ENCODE measurements around the gene DIO3.

The DIO3 gene

GRCh38 chr14:101559250-101559623 lies 2.1 kb upstream of the DIO3 start:
- Histone ChIP-seq H3K4me1 (ENCODE audit: control insufficient read depth, insufficient read depth, low read length) (peaks cover 1% of the 10 kb centered on the region; the same call in 1 of the 2 replicates), H3K36me3 (ENCODE audit: control insufficient read depth, insufficient read depth, low read length) (no peaks in the 10 kb centered on the region), H3K27ac (ENCODE audit: low read length) (no peak overlapping the region), H3K9me3 (ENCODE audit: control insufficient read depth, insufficient read depth, low read length) (no peaks in the 10 kb centered on the region), H3K4me3 (ENCODE audit: low read length) (no peak overlapping the region), H3K27me3 (ENCODE audit: control insufficient read depth, insufficient read depth, low read length) (peaks cover 54% of the 10 kb centered on the region)
- no CpG with 5 or more reads among the region's 9 CpGs for WGBS (ENCODE audit: insufficient coverage, insufficient read length)
- DNase-seq (ENCODE audit: low read depth, low spot score), result no peak

GRCh38 chr14:101559624-101560533 lies 1.4 kb upstream of the DIO3 start:
- DNase-seq (ENCODE audit: low read depth, low spot score), result no peak
- Histone ChIP-seq H3K27ac (ENCODE audit: low read length) (no peak overlapping the region), H3K9me3 (ENCODE audit: control insufficient read depth, insufficient read depth, low read length) (no peaks in the 10 kb centered on the region), H3K4me1 (ENCODE audit: control insufficient read depth, insufficient read depth, low read length) (peaks cover 3% of the 10 kb centered on the region; the same call in 1 of the 2 replicates), H3K27me3 (ENCODE audit: control insufficient read depth, insufficient read depth, low read length) (peaks cover 60% of the 10 kb centered on the region), H3K4me3 (ENCODE audit: low read length) (peak overlapping the region; percentile 17; the same call in 1 of the 2 replicates), H3K36me3 (ENCODE audit: control insufficient read depth, insufficient read depth, low read length) (no peaks in the 10 kb centered on the region)
- no CpG with 5 or more reads among the region's 113 CpGs for WGBS (ENCODE audit: insufficient coverage, insufficient read length)

GRCh38 chr14:101560534-101561113 lies 671 bp upstream of the DIO3 start:
- DNase-seq (ENCODE audit: low read depth, low spot score), result no peak
- Histone ChIP-seq H3K4me3 (ENCODE audit: low read length) (peak overlapping the region; percentile 34; the same call in 1 of the 2 replicates), H3K36me3 (ENCODE audit: control insufficient read depth, insufficient read depth, low read length) (no peaks in the 10 kb centered on the region), H3K9me3 (ENCODE audit: control insufficient read depth, insufficient read depth, low read length) (no peaks in the 10 kb centered on the region), H3K4me1 (ENCODE audit: control insufficient read depth, insufficient read depth, low read length) (peaks cover 3% of the 10 kb centered on the region; the same call in 1 of the 2 replicates), H3K27me3 (ENCODE audit: control insufficient read depth, insufficient read depth, low read length) (peaks cover 68% of the 10 kb centered on the region), H3K27ac (ENCODE audit: low read length) (no peak overlapping the region)
- WGBS (ENCODE audit: insufficient coverage, insufficient read length), result no CpG with 5 or more reads among the region's 106 CpGs

- Histone ChIP-seq H3K36me3 (ENCODE audit: control insufficient read depth, insufficient read depth, low read length) (no peaks in the 10 kb centered on the region), H3K9me3 (ENCODE audit: control insufficient read depth, insufficient read depth, low read length) (no peaks in the 10 kb centered on the region), H3K4me3 (ENCODE audit: low read length) (no peak overlapping the region), H3K27ac (ENCODE audit: low read length) (no peak overlapping the region), H3K27me3 (ENCODE audit: control insufficient read depth, insufficient read depth, low read length) (peaks cover 82% of the 10 kb centered on the region), H3K4me1 (ENCODE audit: control insufficient read depth, insufficient read depth, low read length) (peaks cover 3% of the 10 kb centered on the region; the same call in 1 of the 2 replicates)
- no CpG with 5 or more reads among the region's 51 CpGs for WGBS (ENCODE audit: insufficient coverage, insufficient read length)
- no peak for DNase-seq (ENCODE audit: low read depth, low spot score)
Observed at GRCh38 chr14:101561897-101562490, 699 bp downstream of the DIO3 start.

- Histone ChIP-seq H3K27me3 (ENCODE audit: control insufficient read depth, insufficient read depth, low read length) (peaks cover 89% of the 10 kb centered on the region), H3K36me3 (ENCODE audit: control insufficient read depth, insufficient read depth, low read length) (no peaks in the 10 kb centered on the region), H3K4me1 (ENCODE audit: control insufficient read depth, insufficient read depth, low read length) (peaks cover 3% of the 10 kb centered on the region; the same call in 1 of the 2 replicates), H3K4me3 (ENCODE audit: low read length) (no peak overlapping the region), H3K27ac (ENCODE audit: low read length) (no peak overlapping the region), H3K9me3 (ENCODE audit: control insufficient read depth, insufficient read depth, low read length) (no peaks in the 10 kb centered on the region)
- WGBS (ENCODE audit: insufficient coverage, insufficient read length), result no CpG with 5 or more reads among the region's 23 CpGs
- no peak for DNase-seq (ENCODE audit: low read depth, low spot score)
Observed at GRCh38 chr14:101562659-101563351, 1.5 kb downstream of the DIO3 start.

- Histone ChIP-seq H3K36me3 (ENCODE audit: control insufficient read depth, insufficient read depth, low read length) (no peaks in the 10 kb centered on the region), H3K27me3 (ENCODE audit: control insufficient read depth, insufficient read depth, low read length) (peaks cover 85% of the 10 kb centered on the region), H3K4me1 (ENCODE audit: control insufficient read depth, insufficient read depth, low read length) (peaks cover 3% of the 10 kb centered on the region; the same call in 1 of the 2 replicates), H3K9me3 (ENCODE audit: control insufficient read depth, insufficient read depth, low read length) (no peaks in the 10 kb centered on the region), H3K27ac (ENCODE audit: low read length) (no peak overlapping the region), H3K4me3 (ENCODE audit: low read length) (peak overlapping the region; percentile 22; the same call in 1 of the 2 replicates)
- WGBS (ENCODE audit: insufficient coverage, insufficient read length), result no CpG with 5 or more reads among the region's 13 CpGs
- DNase-seq (ENCODE audit: low read depth, low spot score), result no peak
Observed at GRCh38 chr14:101563352-101563653, 2.0 kb downstream of the DIO3 start.

GRCh38 chr14:101563654-101564443 lies 2.6 kb downstream of the DIO3 start:
- H3K9me3 ChIP-seq (ENCODE audit: control insufficient read depth, insufficient read depth, low read length), result no peaks in the 10 kb centered on the region
- DNase-seq (ENCODE audit: low read depth, low spot score), result no peak
- H3K27me3 ChIP-seq (ENCODE audit: control insufficient read depth, insufficient read depth, low read length), result peaks cover 80% of the 10 kb centered on the region
- H3K36me3 ChIP-seq (ENCODE audit: control insufficient read depth, insufficient read depth, low read length), result no peaks in the 10 kb centered on the region
- peaks cover 3% of the 10 kb centered on the region; the same call in 1 of the 2 replicates for H3K4me1 ChIP-seq (ENCODE audit: control insufficient read depth, insufficient read depth, low read length)
- H3K4me3 ChIP-seq (ENCODE audit: low read length), result peak overlapping the region; percentile 30; the same call in 1 of the 2 replicates
- no peak overlapping the region for H3K27ac ChIP-seq (ENCODE audit: low read length)
- no CpG with 5 or more reads among the region's 54 CpGs for WGBS (ENCODE audit: insufficient coverage, insufficient read length)

GRCh38 chr14:101564444-101564776 lies 3.1 kb downstream of the DIO3 start:
- Histone ChIP-seq H3K27me3 (ENCODE audit: control insufficient read depth, insufficient read depth, low read length) (peaks cover 74% of the 10 kb centered on the region), H3K4me1 (ENCODE audit: control insufficient read depth, insufficient read depth, low read length) (peaks cover 3% of the 10 kb centered on the region; the same call in 1 of the 2 replicates), H3K4me3 (ENCODE audit: low read length) (peak overlapping the region; percentile 30; the same call in 1 of the 2 replicates), H3K36me3 (ENCODE audit: control insufficient read depth, insufficient read depth, low read length) (no peaks in the 10 kb centered on the region), H3K27ac (ENCODE audit: low read length) (no peak overlapping the region), H3K9me3 (ENCODE audit: control insufficient read depth, insufficient read depth, low read length) (no peaks in the 10 kb centered on the region)
- no CpG with 5 or more reads among the region's 21 CpGs for WGBS (ENCODE audit: insufficient coverage, insufficient read length)
- DNase-seq (ENCODE audit: low read depth, low spot score), result no peak

- peaks cover 3% of the 10 kb centered on the region; the same call in 1 of the 2 replicates for H3K4me1 ChIP-seq (ENCODE audit: control insufficient read depth, insufficient read depth, low read length)
- no CpG with 5 or more reads among the region's 51 CpGs for WGBS (ENCODE audit: insufficient coverage, insufficient read length)
Observed at GRCh38 chr14:101564819-101565698, 3.8 kb downstream of the DIO3 start.

More at GRCh38 chr14:101564819-101565698, 3.8 kb downstream of the DIO3 start:
- H3K36me3 ChIP-seq (ENCODE audit: control insufficient read depth, insufficient read depth, low read length), result no peaks in the 10 kb centered on the region
- peak overlapping the region; percentile 42; the same call in 1 of the 2 replicates for H3K4me3 ChIP-seq (ENCODE audit: low read length)
- H3K27me3 ChIP-seq (ENCODE audit: control insufficient read depth, insufficient read depth, low read length), result peaks cover 68% of the 10 kb centered on the region
- no peak overlapping the region for H3K27ac ChIP-seq (ENCODE audit: low read length)
- DNase-seq (ENCODE audit: low read depth, low spot score), result no peak
- H3K9me3 ChIP-seq (ENCODE audit: control insufficient read depth, insufficient read depth, low read length), result no peaks in the 10 kb centered on the region
